Measurements from ENCODE around the gene TPGS1. TPM values are rescaled to one million over a fixed set of nuclear protein-coding genes. Genes with fewer than 3 reads are reported as not detected.

TPGS1 gene
- total and polyA plus RNA-seq, 2 of the 8 experiments (the other 6 are each of a cell fraction or from before 2014, with no cell fraction given) = 9.1 to 10.6 TPM

DNA sequence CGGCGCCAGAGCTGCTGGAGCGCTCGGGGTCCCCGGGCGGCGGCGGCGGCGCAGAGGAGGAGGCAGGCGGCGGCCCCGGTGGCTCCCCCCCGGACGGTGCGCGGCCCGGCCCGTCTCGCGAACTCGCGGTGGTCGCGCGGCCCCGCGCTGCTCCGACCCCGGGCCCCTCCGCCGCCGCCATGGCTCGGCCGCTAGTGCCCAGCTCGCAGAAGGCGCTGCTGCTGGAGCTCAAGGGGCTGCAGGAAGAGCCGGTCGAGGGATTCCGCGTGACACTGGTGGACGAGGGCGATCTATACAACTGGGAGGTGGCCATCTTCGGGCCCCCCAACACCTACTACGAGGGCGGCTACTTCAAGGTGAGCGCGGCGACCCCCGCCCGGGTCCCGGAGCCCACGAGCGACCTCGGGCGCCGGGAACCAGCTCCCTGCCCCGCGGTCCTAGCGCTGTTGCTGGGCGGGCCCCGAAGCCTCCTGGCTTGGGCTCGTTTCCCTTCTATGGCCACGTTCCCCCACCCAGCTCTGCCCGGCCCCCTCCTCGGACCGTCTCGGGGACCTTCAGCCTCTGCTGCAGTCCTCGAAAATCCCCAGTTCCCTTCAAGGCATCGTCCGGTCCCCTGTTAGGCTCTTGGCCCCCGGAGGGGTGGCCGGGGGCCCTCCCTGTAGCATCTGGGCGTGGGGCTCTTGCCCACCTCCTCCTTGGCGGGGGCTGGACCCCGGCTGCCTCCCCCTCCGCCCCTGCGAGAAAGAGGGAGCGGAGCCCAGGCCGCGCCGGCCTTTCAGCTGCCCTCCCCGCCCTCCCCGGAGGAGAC lies 24.7 kb downstream of the TPGS1 start, which contains the start of gene CDC34:
Gene CDC34, plus strand, starts transcription at position 8 of the 808 bp plus-strand sequence. Its CDS starts 172 bp downstream, at position 180.
- POLR2A ChIA-PET (ENCODE audit: partially characterized antibody) = interaction anchor here (0.7 to 5.1 kb wide), 22 partner anchors 7 to 267 kb away, joined by 3 to 43 read pairs (median 5); partner anchors contain the start of genes C2CD4C and GZMM
- H3K79me2 ChIP-seq (ENCODE audit: control insufficient read depth in 1 of 2, insufficient read depth in 2 of 2, low read length in 2 of 2) = peaks cover 0 to 40% of the 10 kb centered on the region in 2 experiments; a peak in 2 of 4 replicates

More for the DNA sequence above, 24.7 kb downstream of the TPGS1 start, which contains the start of gene CDC34:
- H3K14ac ChIP-seq (ENCODE audit: insufficient read length) = no peak within 1 kb of the TSS
- peak within 1 kb of the TSS; percentile 81 to 100 (median 84) for H3K4me3 ChIP-seq (ENCODE audit: extremely low read depth in 1 of 4, insufficient read depth in 2 of 4, low read depth in 3 of 4, low read length in 4 of 4)
- H3K4me1 ChIP-seq (replicated peaks in 1 of 4; ENCODE audit: control insufficient read depth in 3 of 4, insufficient read depth in 4 of 4, low read length in 3 of 4) = peaks cover 0 to 10% (median 8%) of the 10 kb centered on the region in 4 experiments; a peak in 6 of 7 replicates
- FAIRE-seq = no peak
- H2AFZ ChIP-seq (ENCODE audit: low read length) = peak within 1 kb of the TSS; percentile 87; the same call in 1 of the 2 replicates
- TF ChIP-seq GTF2F1 (IDR thresholded peaks at IDR 0.05; ENCODE audit: borderline replicate concordance, low read depth, low read length) = no peak
- TF ChIP-seq SP4 (IDR thresholded peaks at IDR 0.05; ENCODE audit: low read length) = no peak
- peak; percentile 52 for TF ChIP-seq KDM4A (IDR thresholded peaks at IDR 0.05; ENCODE audit: low read depth, low read length, severe bottlenecking)
- no peak for TF ChIP-seq TAF1 (IDR thresholded peaks at IDR 0.05; ENCODE audit: low read depth, low read length)
- no peak within 1 kb of the TSS for H2BK12ac ChIP-seq (ENCODE audit: low read depth, low read length)
- WGBS, 2 experiments (ENCODE audit: extremely low coverage in 1 of 2, insufficient coverage in 1 of 2, insufficient read length in 1 of 2, insufficient replicate concordance in 2 of 2, low coverage in 1 of 2, low lambda C conversion rate in 2 of 2, missing lambda C conversion rate in 1 of 2) = 3% methylated on average over 33 of the region's 84 CpGs; no CpG with 5 or more reads in 1 of the 2 experiments
- no peaks in the 10 kb centered on the region for H3K27me3 ChIP-seq (replicated peaks in 1 of 4; ENCODE audit: control insufficient read depth in 3 of 4, extremely low read depth in 1 of 4, insufficient read depth in 3 of 4, low read length in 3 of 4)
- CTCF ChIA-PET (ENCODE audit: partially characterized antibody) = interaction anchor here (0.7 to 2.6 kb wide), 16 partner anchors 8 to 224 kb away, joined by 3 to 26 read pairs (median 5); no protein-coding TSS in a partner anchor
- peak within 1 kb of the TSS; percentile 96 for H3K18ac ChIP-seq (ENCODE audit: extremely low read depth, low read length)
- H3K56ac ChIP-seq (replicated peaks; ENCODE audit: insufficient read length, low read depth, low read length) = peak within 1 kb of the TSS; percentile 79
- no peak within 1 kb of the TSS; the same call in 1 of the 2 replicates for H2BK15ac ChIP-seq (ENCODE audit: low read length)
- peak within 1 kb of the TSS; percentile 96 for H4K5ac ChIP-seq (ENCODE audit: insufficient read length, low read depth, low read length)
- peaks cover 18% of the 10 kb centered on the region for H3K79me1 ChIP-seq (ENCODE audit: low read depth, low read length)
- peaks cover 5% of the 10 kb centered on the region; the same call in 1 of the 2 replicates for H3K23me2 ChIP-seq (ENCODE audit: low read depth, low read length)
- H3K4ac ChIP-seq (replicated peaks; ENCODE audit: insufficient read length, low read depth, low read length) = no peak within 1 kb of the TSS
- H3K4me2 ChIP-seq (ENCODE audit: insufficient read depth in 1 of 2, low read depth in 2 of 2, low read length in 2 of 2) = peak within 1 kb of the TSS; percentile 68 to 89
- H2BK5ac ChIP-seq (ENCODE audit: low read depth, low read length) = peak within 1 kb of the TSS; percentile 85; the same call in 1 of the 2 replicates
- peak within 1 kb of the TSS; percentile 95 for H4K8ac ChIP-seq (ENCODE audit: extremely low read depth, insufficient read depth, low read length)
- peaks cover 8 to 14% (median 13%) of the 10 kb centered on the region in 4 experiments; a peak in 5 of 8 replicates for H3K36me3 ChIP-seq (ENCODE audit: control insufficient read depth in 2 of 4, insufficient read depth in 4 of 4, low read length in 3 of 4)
- no peak for DNase-seq (ENCODE audit: low read depth in 1 of 2, low spot score in 2 of 2)
- H2AK5ac ChIP-seq (ENCODE audit: low read depth, low read length) = no peak within 1 kb of the TSS
- H3K9ac ChIP-seq (replicated peaks in 1 of 4; ENCODE audit: extremely low read depth in 1 of 4, low read depth in 3 of 4, low read length in 3 of 4) = peak within 1 kb of the TSS; percentile 80 to 94 (median 84)
- peak within 1 kb of the TSS; percentile 78 for H2BK120ac ChIP-seq (replicated peaks; ENCODE audit: low read depth, low read length)
- H4K20me1 ChIP-seq (replicated peaks in 1 of 2; ENCODE audit: control insufficient read depth in 1 of 2, insufficient read depth in 2 of 2, low read length in 2 of 2) = peaks cover 22 to 28% of the 10 kb centered on the region in 2 experiments
- no peaks in the 10 kb centered on the region; a peak in 1 of 4 replicates for H3K9me3 ChIP-seq (ENCODE audit: insufficient read depth in 2 of 2, low read depth in 1 of 2, low read length in 1 of 2)
- peak within 1 kb of the TSS; percentile 65 for H4K91ac ChIP-seq (replicated peaks; ENCODE audit: insufficient read length, low read length)
- H3K27ac ChIP-seq (ENCODE audit: low read depth, low read length) = peak within 1 kb of the TSS; percentile 77; the same call in 1 of the 2 replicates
- no peak within 1 kb of the TSS for H2BK20ac ChIP-seq (ENCODE audit: low read length)
- no peak within 1 kb of the TSS for H3K23ac ChIP-seq (ENCODE audit: insufficient read length)
